Natural killer cell (primary cell): Measurements from ENCODE around the gene DSCAML1. TPM values are rescaled to one million over a fixed set of nuclear protein-coding genes. Genes with fewer than 3 reads are reported as not detected.

ENCODE experiments used
- ATAC-seq, 3 donors: fragments of 150-1000 bp in 2 of 3; fragments of 200-7000 bp in 1 of 3; cut with Tn5 transposase; 1 replicate in 1 of 3; 2 replicates in 2 of 3; pipeline ENCODE4 v1.10.0; 2021; ENCODE audit warnings: mild to moderate bottlenecking in 2 of 3, moderate library complexity in 2 of 3
- DNase-seq, 2 donors: peaks; one replicate each; pipeline versions ENCODE4 v3.0.0 to v3.0.0-alpha.2; 2013 to 2021; ENCODE audit warnings: mixed read lengths in 1 of 2
- H3K27ac ChIP-seq: one replicate; pipeline ENCODE4 v1.5.1; 2013; ENCODE audit warnings: mild to moderate bottlenecking, low read length
- H3K27me3 ChIP-seq: one replicate; pipeline ENCODE4 v1.6.1; 2013; ENCODE audit warnings: low read length; ENCODE audit not compliant: control insufficient read depth, insufficient read depth
- H3K36me3 ChIP-seq: one replicate; pipeline ENCODE4 v1.6.1; 2013; ENCODE audit warnings: low read length; ENCODE audit not compliant: control insufficient read depth, insufficient read depth
- H3K4me1 ChIP-seq: one replicate; pipeline ENCODE4 v1.6.1; 2013; ENCODE audit warnings: low read length; ENCODE audit not compliant: control insufficient read depth, insufficient read depth
- H3K4me3 ChIP-seq: one replicate; pipeline ENCODE4 v1.5.1; 2013; ENCODE audit warnings: low read length
- H3K9me3 ChIP-seq: one replicate; pipeline ENCODE4 v1.6.1; 2013; ENCODE audit warnings: low read length; ENCODE audit not compliant: control insufficient read depth, insufficient read depth
- H3K27ac Mint-ChIP-seq, 2 donors: one replicate each; pipeline ENCODE4 v1.8.0; 2022; ENCODE audit warnings: mild to moderate bottlenecking in 2 of 2, mixed read lengths in 2 of 2, moderate library complexity in 1 of 2
- H3K27me3 Mint-ChIP-seq, 2 donors: one replicate each; pipeline ENCODE4 v1.8.0; 2022; ENCODE audit warnings: low read depth in 2 of 2, mixed read lengths in 2 of 2
- H3K36me3 Mint-ChIP-seq: one replicate; pipeline ENCODE4 v1.8.0; 2022; ENCODE audit warnings: mixed read lengths
- H3K4me1 Mint-ChIP-seq, 2 donors: one replicate each; pipeline ENCODE4 v1.8.0; 2022; ENCODE audit warnings: mixed read lengths in 2 of 2
- H3K4me3 Mint-ChIP-seq: one replicate; pipeline ENCODE4 v1.8.0; 2022; ENCODE audit warnings: mild to moderate bottlenecking, moderate library complexity, mixed read lengths
- H3K9me3 Mint-ChIP-seq, 2 donors: one replicate each; pipeline ENCODE4 v1.8.0; 2022; ENCODE audit warnings: mixed read lengths in 2 of 2
- CTCF ChIP-seq: fragments of 200-600 bp; IDR thresholded peaks from one replicate; pipeline ENCODE4 v1.8.0; 2022; ENCODE audit warnings: antibody characterized with exemption
- WGBS: methylation state at CpG from one replicate; pipeline ENCODE4 v1.1.7; 2013; ENCODE audit warnings: missing lambda C conversion rate; ENCODE audit not compliant: insufficient coverage; 5-methylcytosine and 5-hydroxymethylcytosine counted together
- intact Hi-C: fragments of 100-400 bp; cut with micrococcal nuclease; formaldehyde crosslinking; loops from one replicate; pipeline ENCODE4 v1.14.2; 2022
- total RNA-seq, 4 donors: library from RNA; stranded (reverse); fragments of 120-200 nt in 1 of 4; gene quantifications; one replicate each; pipeline versions ENCODE4 v1.2.3 to v1.2.4, GENCODE V29; 2013 to 2022

Gene DSCAML1
- total RNA-seq, 3 donors from 2014 or later (not counting 1 experiment from before 2014, with no cell fraction given) = 0.66 TPM; not detected in 2

GRCh38 chr11:117382746-117383145 lies 414.3 kb downstream of the DSCAML1 start:
- Mint-ChIP-seq H3K4me1 (peaks cover 0 to 6% of the 10 kb centered on the region in 2 donors), H3K36me3 (no peaks in the 10 kb centered on the region), H3K27me3 (no peaks in the 10 kb centered on the region), H3K9me3 (no peaks in the 10 kb centered on the region), H3K27ac (no peak overlapping the region), H3K4me3 (no peak overlapping the region)
- Histone ChIP-seq H3K9me3 (no peaks in the 10 kb centered on the region), H3K4me3 (no peak overlapping the region), H3K4me1 (no peaks in the 10 kb centered on the region), H3K27ac (no peak overlapping the region), H3K36me3 (peaks cover 43% of the 10 kb centered on the region), H3K27me3 (no peaks in the 10 kb centered on the region)
- ATAC-seq (no peak), DNase-seq (no peak)
- WGBS = 93% methylated on average over 4 of the region's 4 CpGs
- intact Hi-C loops = no loop called here
- TF ChIP-seq CTCF = no peak

- TF ChIP-seq CTCF = no peak
- Mint-ChIP-seq H3K9me3 (no peaks in the 10 kb centered on the region), H3K27me3 (no peaks in the 10 kb centered on the region), H3K36me3 (no peaks in the 10 kb centered on the region), H3K4me1 (peaks cover 0 to 6% of the 10 kb centered on the region in 2 donors), H3K27ac (no peak overlapping the region), H3K4me3 (no peak overlapping the region)
- Histone ChIP-seq H3K9me3 (no peaks in the 10 kb centered on the region), H3K27ac (no peak overlapping the region), H3K27me3 (no peaks in the 10 kb centered on the region), H3K4me3 (no peak overlapping the region), H3K36me3 (peaks cover 39% of the 10 kb centered on the region), H3K4me1 (no peaks in the 10 kb centered on the region)
- 97% methylated on average over 9 of the region's 9 CpGs for WGBS
- intact Hi-C loops = no loop called here
- DNase-seq (no peak), ATAC-seq (no peak)
Observed at GRCh38 chr11:117381481-117382387, 415.3 kb downstream of the DSCAML1 start.

GRCh38 chr11:117380676-117381075 lies 416.3 kb downstream of the DSCAML1 start:
- H3K27ac ChIP-seq = no peak overlapping the region
- no peak overlapping the region for H3K4me3 ChIP-seq
- H3K9me3 ChIP-seq = no peaks in the 10 kb centered on the region
- DNase-seq (no peak), ATAC-seq (no peak)
- Mint-ChIP-seq H3K4me3 (no peak overlapping the region), H3K27me3 (no peaks in the 10 kb centered on the region), H3K4me1 (peaks cover 0 to 6% of the 10 kb centered on the region in 2 donors), H3K27ac (no peak overlapping the region), H3K36me3 (peaks cover 9% of the 10 kb centered on the region), H3K9me3 (no peaks in the 10 kb centered on the region)
- H3K4me1 ChIP-seq = no peaks in the 10 kb centered on the region
- WGBS = 93% methylated on average over 4 of the region's 4 CpGs
- H3K27me3 ChIP-seq = no peaks in the 10 kb centered on the region
- H3K36me3 ChIP-seq = peaks cover 37% of the 10 kb centered on the region
- intact Hi-C loops = no loop called here
- no peak for TF ChIP-seq CTCF
